Thyroid gland (tissue), 4 donors: ENCODE measurements around the gene FBXL20.

Experiments
- CTCF ChIP-seq, 6 experiments: fragments of 200-600 bp in 3 of 6; fragments of 450-650 bp in 3 of 6; sonication (generic) in 3 of 6; IDR thresholded peaks; one replicate each; pipeline ENCODE4 v1.5.1; 2016 to 2019; ENCODE audit warnings: antibody characterized with exemption in 6 of 6, mild to moderate bottlenecking in 2 of 6, inconsistent platforms in 1 of 6, moderate library complexity in 1 of 6
- POLR2A ChIP-seq, 2 donors: fragments of 450-650 bp; IDR thresholded peaks; one replicate each; pipeline ENCODE4 v1.6.1; 2017; ENCODE audit warnings: antibody characterized with exemption in 2 of 2, mild to moderate bottlenecking in 2 of 2, moderate library complexity in 1 of 2

- TF ChIP-seq CTCF (IDR thresholded peaks at IDR 0.05) (no peak), POLR2A (IDR thresholded peaks at IDR 0.05) (no peak)
Observed at GRCh38 chr17:39252788-39253460, 148.5 kb downstream of the FBXL20 start.
